HAP-1 (cell line): ENCODE results near the gene QSOX1.

Experiments used
- DNase-seq, 2 experiments: peaks; one replicate each; pipeline ENCODE4 v3.0.0-alpha.2; 2016 to 2020; ENCODE audit warnings: low spot score in 2 of 2
- H3K27me3 ChIP-seq: fragments of 250-450 bp; sonication (Bioruptor Pico); 2 replicates; pipeline ENCODE4 v1.5.1; 2020; ENCODE audit warnings: low read depth, mild to moderate bottlenecking, moderate library complexity
- H3K36me3 ChIP-seq: fragments of 250-450 bp; sonication (Bioruptor Pico); replicated peaks from 2 replicates; pipeline ENCODE4 v1.5.1; 2020; ENCODE audit warnings: mild to moderate bottlenecking
- H3K4me1 ChIP-seq: fragments of 250-450 bp; sonication (Bioruptor Pico); 2 replicates; pipeline ENCODE4 v1.5.1; 2020; ENCODE audit warnings: mild to moderate bottlenecking
- H3K4me3 ChIP-seq: fragments of 250-450 bp; sonication (Bioruptor Pico); 2 replicates; pipeline ENCODE4 v1.5.1; 2020; ENCODE audit warnings: mild to moderate bottlenecking, moderate library complexity
- H3K9me3 ChIP-seq: fragments of 250-450 bp; sonication (Bioruptor Pico); 2 replicates; pipeline ENCODE4 v1.5.1; 2020; ENCODE audit warnings: mild to moderate bottlenecking, moderate library complexity
- in situ Hi-C: fragments of 300-500 bp; cut with MboI; formaldehyde crosslinking; loops from 3 replicates; pipeline ENCODE4 v1.14.3; 2020; ENCODE audit warnings: low sequenced_read_pairs, inconsistent platforms, mixed read lengths

QSOX1 gene

GRCh38 chr1:180156201-180156600, 1.5 kb downstream of the QSOX1 start:
- no peaks in the 10 kb centered on the region for H3K9me3 ChIP-seq
- no peaks in the 10 kb centered on the region for H3K27me3 ChIP-seq
- in situ Hi-C loops: no loop called here
- no peak overlapping the region for H3K4me3 ChIP-seq
- no peak for DNase-seq
- H3K4me1 ChIP-seq: peaks cover 6% of the 10 kb centered on the region
- H3K36me3 ChIP-seq: no peaks in the 10 kb centered on the region

DNA sequence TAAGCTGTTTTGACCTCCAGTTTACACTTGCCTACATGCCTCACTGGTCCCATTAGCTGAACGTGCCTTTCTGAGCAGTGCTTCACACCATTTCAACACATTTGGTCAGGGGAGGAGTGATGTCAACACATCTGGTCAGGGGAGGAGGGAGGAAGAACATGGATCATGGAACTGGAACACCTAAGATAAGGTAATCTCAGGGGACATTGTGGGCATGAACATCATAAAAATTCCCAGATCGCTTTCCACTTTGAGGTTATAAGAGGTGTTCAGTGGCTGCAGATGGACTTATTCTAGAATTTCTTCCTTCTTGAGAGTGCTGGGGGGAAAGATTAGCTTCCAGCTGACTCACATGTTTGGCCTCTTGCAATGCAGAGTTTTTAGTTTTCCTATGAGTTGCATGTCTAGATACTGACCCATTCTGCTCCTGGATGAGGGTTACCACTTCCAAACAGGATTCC, 2.0 kb downstream of the QSOX1 start:
- no peak for DNase-seq
- Histone ChIP-seq H3K4me1 (peaks cover 9% of the 10 kb centered on the region), H3K9me3 (no peaks in the 10 kb centered on the region), H3K4me3 (no peak overlapping the region), H3K27me3 (no peaks in the 10 kb centered on the region), H3K36me3 (no peaks in the 10 kb centered on the region)
- in situ Hi-C loops: no loop called here

DNA sequence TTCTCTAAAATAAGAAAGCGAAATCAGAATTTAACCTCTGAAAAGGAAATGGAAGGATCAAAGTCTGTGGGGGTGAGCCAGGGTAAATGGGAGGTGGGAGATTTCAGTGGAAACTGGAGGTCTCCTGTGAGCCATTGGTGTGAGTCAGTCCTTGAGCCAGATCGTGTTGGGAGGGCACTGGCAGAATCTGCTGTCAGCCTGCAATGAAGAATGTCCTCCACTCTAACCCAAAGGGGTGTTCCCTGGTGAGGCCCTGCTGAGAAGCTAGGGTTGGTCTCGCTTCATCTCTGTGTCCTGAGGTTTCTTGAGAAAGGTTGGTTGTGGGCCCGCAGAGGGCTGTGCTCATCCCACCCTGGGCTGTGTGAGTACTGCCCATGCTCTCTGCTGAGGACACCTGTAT, 2.4 kb downstream of the QSOX1 start:
- no peak for DNase-seq
- peaks cover 9% of the 10 kb centered on the region for H3K4me1 ChIP-seq
- H3K4me3 ChIP-seq: no peak overlapping the region
- in situ Hi-C loops: no loop called here
- H3K27me3 ChIP-seq: no peaks in the 10 kb centered on the region
- H3K9me3 ChIP-seq: no peaks in the 10 kb centered on the region
- H3K36me3 ChIP-seq: no peaks in the 10 kb centered on the region

GRCh38 chr1:180157576-180158057, 2.9 kb downstream of the QSOX1 start:
- no peaks in the 10 kb centered on the region for H3K27me3 ChIP-seq
- H3K9me3 ChIP-seq: no peaks in the 10 kb centered on the region
- H3K36me3 ChIP-seq: no peaks in the 10 kb centered on the region
- H3K4me1 ChIP-seq: peaks cover 9% of the 10 kb centered on the region
- in situ Hi-C loops: no loop called here
- no peak for DNase-seq
- no peak overlapping the region for H3K4me3 ChIP-seq

DNA sequence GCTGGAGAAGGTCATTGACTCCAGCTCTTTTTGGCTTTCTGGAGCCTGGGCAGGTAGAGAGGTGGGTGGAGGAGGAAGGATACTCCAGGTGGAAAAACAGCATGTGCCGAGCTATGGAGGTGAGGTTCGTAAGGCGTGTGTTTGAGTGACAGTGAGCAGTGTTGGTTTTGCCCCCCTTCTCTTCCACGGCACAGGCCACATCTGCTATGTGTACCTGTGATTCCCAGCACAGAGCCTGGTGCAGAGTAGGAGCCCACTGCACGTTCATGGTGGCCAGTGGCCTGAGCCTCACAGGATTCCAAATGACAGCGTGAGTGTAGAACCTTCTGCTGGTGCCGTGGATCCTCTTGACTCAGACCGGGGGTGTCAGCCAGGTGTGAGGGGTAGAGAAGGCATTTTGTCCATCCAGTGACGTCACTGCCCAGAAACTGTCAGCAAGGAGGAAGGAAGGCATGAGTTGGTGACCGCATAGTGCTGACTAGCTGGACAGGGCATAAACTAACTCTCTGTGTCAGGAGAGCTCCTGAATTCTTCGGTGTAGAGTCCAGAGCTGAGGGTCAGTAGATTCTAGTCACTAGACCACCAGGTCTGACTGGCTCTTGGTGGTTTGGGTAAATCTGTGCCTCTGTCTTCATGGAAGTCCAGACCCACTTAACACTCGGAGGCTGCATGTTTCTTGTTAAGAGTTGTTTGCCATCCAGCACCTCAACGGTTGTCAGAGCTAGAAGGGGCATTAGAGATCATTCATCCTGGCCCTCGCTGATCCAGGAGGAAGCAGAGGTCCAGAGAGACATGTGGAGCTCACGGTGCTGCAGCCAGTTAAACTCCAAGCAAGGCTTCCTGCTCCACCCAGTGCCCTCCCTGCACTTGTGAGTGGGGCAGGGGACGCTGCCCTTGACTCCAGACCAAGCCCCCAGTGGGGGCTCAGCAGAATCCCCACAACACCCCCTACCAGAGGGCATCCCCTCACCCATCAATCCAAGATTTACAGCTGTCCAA, 3.8 kb downstream of the QSOX1 start:
- Histone ChIP-seq H3K4me3 (no peak overlapping the region), H3K9me3 (no peaks in the 10 kb centered on the region), H3K4me1 (peaks cover 9% of the 10 kb centered on the region), H3K36me3 (no peaks in the 10 kb centered on the region), H3K27me3 (no peaks in the 10 kb centered on the region)
- in situ Hi-C loops: no loop called here
- DNase-seq: no peak

GRCh38 chr1:180160357-180160756, 5.7 kb downstream of the QSOX1 start:
- no peaks in the 10 kb centered on the region for H3K36me3 ChIP-seq
- no peak for DNase-seq
- no peaks in the 10 kb centered on the region for H3K27me3 ChIP-seq
- no peaks in the 10 kb centered on the region for H3K9me3 ChIP-seq
- peaks cover 9% of the 10 kb centered on the region for H3K4me1 ChIP-seq
- in situ Hi-C loops: no loop called here
- H3K4me3 ChIP-seq: no peak overlapping the region

DNA sequence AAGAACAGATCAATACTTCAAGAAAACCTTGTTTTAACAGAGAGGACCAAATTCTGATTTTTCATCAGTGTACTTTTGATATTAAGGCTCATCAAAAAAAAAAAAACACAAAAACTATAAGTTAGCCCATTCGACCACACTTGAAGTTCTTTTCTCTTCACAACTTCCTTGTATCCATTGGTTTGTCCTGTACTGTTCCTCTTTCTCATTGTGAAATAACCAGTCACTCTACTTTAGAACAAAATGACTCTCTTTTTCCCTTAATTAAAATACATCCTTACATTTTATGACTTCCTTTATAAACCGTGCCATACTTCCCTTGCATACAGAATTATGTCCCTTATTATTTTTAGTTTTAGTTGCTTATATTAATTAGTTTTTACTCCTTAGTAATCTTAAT, 8.4 kb downstream of the QSOX1 start:
- Histone ChIP-seq H3K36me3 (no peaks in the 10 kb centered on the region), H3K27me3 (no peaks in the 10 kb centered on the region), H3K4me3 (no peak overlapping the region), H3K9me3 (no peaks in the 10 kb centered on the region), H3K4me1 (peaks cover 5% of the 10 kb centered on the region)
- no peak for DNase-seq
- in situ Hi-C loops: no loop called here

- H3K36me3 ChIP-seq: no peaks in the 10 kb centered on the region
- H3K27me3 ChIP-seq: no peaks in the 10 kb centered on the region
- H3K9me3 ChIP-seq: no peaks in the 10 kb centered on the region
- DNase-seq: no peak
- no peak overlapping the region for H3K4me3 ChIP-seq
- in situ Hi-C loops: no loop called here
- H3K4me1 ChIP-seq: peaks cover 5% of the 10 kb centered on the region
These were observed 10.4 kb downstream of the QSOX1 start for GRCh38 chr1:180165096-180165495.

DNA sequence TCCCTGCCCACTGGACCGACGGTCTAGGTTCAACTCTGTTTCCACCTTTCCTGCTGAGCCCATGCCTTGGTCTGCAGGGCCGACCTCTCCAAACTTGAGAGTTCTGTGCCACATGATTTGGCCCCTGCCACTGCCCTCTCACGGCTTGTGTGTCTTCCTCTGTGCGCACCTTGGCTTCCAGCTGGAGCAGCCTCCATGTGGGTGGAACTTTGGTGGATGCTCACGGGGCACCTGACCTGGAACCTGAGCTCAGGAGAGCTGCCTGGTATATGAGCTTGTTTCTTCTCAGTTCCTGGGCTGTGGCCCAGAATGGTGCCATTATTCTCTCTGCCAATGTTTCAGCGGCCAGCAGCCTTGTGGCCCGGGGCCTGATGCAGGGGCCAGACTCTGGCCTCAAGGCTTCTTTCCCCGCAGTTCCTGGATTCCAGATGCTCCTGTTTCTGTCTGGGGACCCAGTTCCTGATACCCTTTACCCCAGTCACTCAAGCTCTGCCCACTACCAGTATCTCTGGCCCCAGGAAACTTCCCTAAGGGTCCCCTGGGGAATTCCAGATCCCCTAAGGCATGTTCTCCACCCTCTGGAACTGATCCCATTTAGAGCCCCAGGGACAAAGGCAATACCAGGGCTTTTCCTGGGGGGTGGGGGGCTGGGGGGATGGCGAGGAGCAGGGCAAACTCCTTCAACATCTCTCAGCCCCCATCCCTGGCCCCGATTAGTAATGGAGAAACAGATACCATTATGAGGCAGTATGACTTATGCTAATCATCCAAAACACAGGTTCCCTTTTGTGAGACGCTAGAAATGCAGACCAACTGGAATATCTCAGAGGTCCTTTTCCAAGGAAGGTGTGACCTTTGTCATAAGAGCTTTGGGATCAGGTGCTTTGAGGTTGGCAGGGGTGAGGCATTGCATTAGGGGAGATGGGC, 11.1 kb downstream of the QSOX1 start:
- Histone ChIP-seq H3K27me3 (no peaks in the 10 kb centered on the region), H3K4me1 (peaks cover 5% of the 10 kb centered on the region), H3K4me3 (no peak overlapping the region), H3K9me3 (no peaks in the 10 kb centered on the region), H3K36me3 (no peaks in the 10 kb centered on the region)
- in situ Hi-C loops: no loop called here
- no peak for DNase-seq

- DNase-seq: no peak
- H3K4me3 ChIP-seq: no peak overlapping the region
- H3K36me3 ChIP-seq: no peaks in the 10 kb centered on the region
- H3K9me3 ChIP-seq: no peaks in the 10 kb centered on the region
- peaks cover 1% of the 10 kb centered on the region for H3K4me1 ChIP-seq
- in situ Hi-C loops: no loop called here
- H3K27me3 ChIP-seq: no peaks in the 10 kb centered on the region
These were observed 11.7 kb downstream of the QSOX1 start for GRCh38 chr1:180166436-180166800.

DNA sequence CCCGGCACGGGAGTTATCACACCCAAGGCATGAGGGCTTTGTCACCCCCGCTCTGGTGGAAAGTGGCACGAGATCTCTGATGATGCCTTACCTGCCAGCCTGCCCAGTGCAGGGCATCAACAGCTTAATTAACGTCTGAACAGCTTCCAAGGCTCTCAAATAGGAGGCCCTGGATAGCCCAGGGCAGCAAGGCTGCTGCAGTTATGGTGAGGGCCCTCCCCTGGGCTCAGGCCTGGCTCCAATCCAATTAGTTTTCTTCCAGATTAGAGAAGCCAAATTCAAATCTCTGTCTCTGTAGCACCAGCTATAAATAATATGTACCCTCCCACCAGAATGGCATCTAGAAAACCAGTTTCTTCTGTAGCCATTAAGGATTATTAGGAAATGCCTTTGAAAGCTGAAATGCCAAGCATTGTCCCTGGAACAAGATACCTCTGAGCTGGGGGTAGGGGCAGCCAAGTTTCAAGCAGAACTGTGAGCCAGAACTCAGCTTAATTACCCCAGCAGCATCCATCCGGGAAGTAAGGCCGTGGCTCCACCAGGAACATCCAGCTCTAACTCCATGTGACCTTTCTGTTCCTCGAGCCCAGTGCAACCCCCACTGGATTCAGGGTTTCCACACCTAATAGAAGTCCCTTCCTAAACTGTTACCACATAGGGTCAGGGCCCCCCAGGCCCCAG, 12.5 kb downstream of the QSOX1 start:
- H3K27me3 ChIP-seq: no peaks in the 10 kb centered on the region
- H3K4me1 ChIP-seq: no peaks in the 10 kb centered on the region
- H3K9me3 ChIP-seq: no peaks in the 10 kb centered on the region
- H3K36me3 ChIP-seq: no peaks in the 10 kb centered on the region
- no peak overlapping the region for H3K4me3 ChIP-seq
- in situ Hi-C loops: no loop called here
- no peak for DNase-seq

DNA sequence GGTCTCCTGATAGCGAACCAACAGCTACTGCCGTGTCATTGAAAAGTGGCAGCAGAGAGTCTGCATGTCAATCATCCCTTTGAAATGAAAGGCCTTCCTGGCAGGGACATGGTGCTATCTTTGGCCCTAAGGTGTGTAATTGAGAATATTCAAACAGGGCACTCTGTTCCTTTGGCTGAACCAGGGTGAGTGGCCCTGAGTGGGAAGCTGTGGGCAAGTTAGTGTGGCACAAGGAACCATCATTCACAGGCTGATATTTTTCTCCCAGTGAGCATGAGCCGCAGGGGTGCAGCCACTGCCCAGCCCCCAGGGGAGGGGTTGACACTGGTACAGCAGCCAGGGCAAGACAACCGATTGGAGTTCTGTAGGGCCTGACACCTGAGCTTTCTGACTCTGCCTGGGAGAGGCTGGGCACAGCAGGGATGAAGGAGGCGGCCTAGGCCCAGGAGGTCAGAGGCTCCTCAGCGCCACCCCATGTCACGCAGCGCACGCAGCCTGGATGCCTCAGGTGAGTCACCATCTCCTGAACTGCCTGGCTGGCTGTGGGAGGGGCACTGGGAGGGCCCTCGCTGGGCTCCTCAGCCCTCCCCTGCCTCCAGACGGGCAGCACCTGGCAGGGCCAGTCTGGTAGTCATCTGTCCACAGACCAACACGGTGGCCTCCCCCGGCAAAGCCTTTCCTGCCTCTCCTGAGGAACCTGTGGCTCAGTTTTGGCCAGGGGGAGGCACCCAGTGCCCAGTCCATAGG, 13.2 kb downstream of the QSOX1 start:
- in situ Hi-C loops: no loop called here
- Histone ChIP-seq H3K4me1 (no peaks in the 10 kb centered on the region), H3K36me3 (no peaks in the 10 kb centered on the region), H3K27me3 (no peaks in the 10 kb centered on the region), H3K9me3 (no peaks in the 10 kb centered on the region), H3K4me3 (no peak overlapping the region)
- DNase-seq: no peak
